Neural cell (in vitro differentiated cells): Measurements from ENCODE around the gene OR6C75. TPM values are rescaled to one million over a fixed set of nuclear protein-coding genes. Genes with fewer than 3 reads are reported as not detected.
"Not testable (repeated sequence)": the region's sequence is repeated elsewhere in the genome, so short reads cannot be mapped to it uniquely, and the experiment has no call there.

Source experiments
- H2AFZ ChIP-seq: fragments of 200-600, 300-800 bp; sonication (generic), shearing (Covaris generic); 2 replicates; pipeline ENCODE4 v1.6.0; 2014; ENCODE audit warnings: low read depth, mild to moderate bottlenecking, antibody characterized with exemption, low read length, moderate library complexity
- H3F3A ChIP-seq: fragments of 200-600 bp; shearing (Covaris generic); 2 replicates; pipeline ENCODE4 v1.6.1; 2016; ENCODE audit warnings: mild to moderate bottlenecking, moderate library complexity, mixed read lengths, antibody characterized with exemption, low read length; ENCODE audit not compliant: insufficient read depth, poor library complexity, severe bottlenecking
- H3K27ac ChIP-seq: fragments of 200-600, 300-800 bp; sonication (generic), shearing (Covaris generic); 2 replicates; pipeline ENCODE4 v1.5.1; 2014; ENCODE audit warnings: mild to moderate bottlenecking, low read length, moderate library complexity
- H3K27me3 ChIP-seq: fragments of 300-800, 200-600 bp; sonication (generic), shearing (Covaris generic); 2 replicates; pipeline ENCODE4 v1.6.0; 2014; ENCODE audit warnings: mild to moderate bottlenecking, low read depth, low read length, moderate library complexity; ENCODE audit not compliant: insufficient read depth
- H3K36me3 ChIP-seq: fragments of 300-800, 200-600 bp; sonication (generic), shearing (Covaris generic); 2 replicates; pipeline ENCODE4 v1.5.1; 2014; ENCODE audit warnings: mild to moderate bottlenecking, antibody characterized with exemption, low read length, moderate library complexity; ENCODE audit not compliant: insufficient read depth
- H3K4me2 ChIP-seq: fragments of 300-800, 200-600 bp; sonication (generic), shearing (Covaris generic); 2 replicates; pipeline ENCODE4 v1.6.0; 2014; ENCODE audit warnings: mild to moderate bottlenecking, low read length
- H3K4me3 ChIP-seq: fragments of 300-800, 200-600 bp; sonication (generic), shearing (Covaris generic); 2 replicates; pipeline ENCODE4 v1.5.1; 2014; ENCODE audit warnings: mild to moderate bottlenecking, low read length, moderate library complexity
- H3K79me2 ChIP-seq: fragments of 200-600 bp; shearing (Covaris generic); replicated peaks from 2 replicates; pipeline ENCODE4 v1.6.0; 2014; ENCODE audit warnings: mild to moderate bottlenecking, low read length, moderate library complexity; ENCODE audit not compliant: insufficient read depth
- H3K9ac ChIP-seq: fragments of 300-800, 200-600 bp; sonication (generic), shearing (Covaris generic); 2 replicates; pipeline ENCODE4 v1.6.1; 2016; ENCODE audit warnings: mild to moderate bottlenecking, low read length, mixed read lengths
- H3K9me2 ChIP-seq: fragments of 200-600 bp; shearing (Covaris generic); 2 replicates; pipeline ENCODE4 v1.6.1; 2016; ENCODE audit warnings: mild to moderate bottlenecking, low read length, mixed read lengths; ENCODE audit not compliant: insufficient read depth
- H3K9me3 ChIP-seq: fragments of 200-600, 300-800 bp; sonication (generic), shearing (Covaris generic); 2 replicates; pipeline ENCODE4 v1.6.1; 2016; ENCODE audit warnings: mild to moderate bottlenecking, mixed run types, low read length, moderate library complexity, mixed read lengths
- H4K20me1 ChIP-seq: fragments of 200-600 bp; shearing (Covaris generic); 2 replicates; pipeline ENCODE4 v1.6.1; 2016; ENCODE audit warnings: mild to moderate bottlenecking, mixed run types; ENCODE audit not compliant: insufficient read depth
- CTCF ChIP-seq: fragments of 450-650 bp; IDR thresholded peaks from 2 replicates; pipeline ENCODE4 v1.5.1; 2014; ENCODE audit warnings: antibody characterized with exemption, mild to moderate bottlenecking, moderate library complexity; ENCODE audit not compliant: poor library complexity, severe bottlenecking
- EP300 ChIP-seq: fragments of 450-650 bp; conservative IDR thresholded peaks from 2 replicates; pipeline ENCODE4 v1.6.1; 2014; ENCODE audit warnings: antibody characterized with exemption, mild to moderate bottlenecking, moderate library complexity; ENCODE audit not compliant: poor library complexity, severe bottlenecking
- EZH2 ChIP-seq: fragments of 200-600, 300-800 bp; shearing (Covaris generic), sonication (generic); IDR thresholded peaks from 2 replicates; pipeline ENCODE4 v1.6.1; 2014; ENCODE audit warnings: antibody characterized with exemption, low read length, borderline replicate concordance, mild to moderate bottlenecking; ENCODE audit not compliant: insufficient read depth, poor library complexity, severe bottlenecking
- MXI1 ChIP-seq: fragments of 450-650 bp; conservative IDR thresholded peaks from 2 replicates; pipeline ENCODE4 v1.6.1; 2014; ENCODE audit warnings: antibody characterized with exemption, mild to moderate bottlenecking; ENCODE audit not compliant: poor library complexity, severe bottlenecking
- POLR2AphosphoS5 ChIP-seq: IDR thresholded peaks from 2 replicates; pipeline ENCODE4 v1.6.1; 2012
- RAD21 ChIP-seq: fragments of 450-650 bp; conservative IDR thresholded peaks from 2 replicates; pipeline ENCODE4 v1.6.1; 2014; ENCODE audit warnings: antibody characterized with exemption, mild to moderate bottlenecking, moderate library complexity
- REST ChIP-seq: IDR thresholded peaks from 2 replicates; pipeline ENCODE4 v1.6.1; 2012; ENCODE audit warnings: borderline replicate concordance
- SMC3 ChIP-seq: fragments of 450-650 bp; conservative IDR thresholded peaks from 2 replicates; pipeline ENCODE4 v1.6.1; 2014; ENCODE audit warnings: antibody characterized with exemption, mild to moderate bottlenecking, moderate library complexity; ENCODE audit not compliant: poor library complexity
- TAF1 ChIP-seq: IDR thresholded peaks from 2 replicates; pipeline ENCODE4 v1.6.1; 2012; ENCODE audit warnings: low read depth
- polyA plus RNA-seq: library from polyadenylated mRNA; depleted of rRNA; stranded (reverse); fragments of >200 nt; gene quantifications from 2 replicates; pipeline ENCODE4 v1.2.3, GENCODE V29; 2014

Gene OR6C75
- polyA plus RNA-seq, 1 donor from 2014 or later = not detected

GRCh38 chr12:55320201-55320600 is 42.6 kb upstream of the OR6C75 start:
- H3K27ac ChIP-seq = no peak overlapping the region
- H3K27me3 ChIP-seq = no peaks in the 10 kb centered on the region
- H4K20me1 ChIP-seq = no peaks in the 10 kb centered on the region
- H3K9me3 ChIP-seq = no peaks in the 10 kb centered on the region
- no peak overlapping the region for H2AFZ ChIP-seq
- H3F3A ChIP-seq = no peaks in the 10 kb centered on the region
- no peaks in the 10 kb centered on the region for H3K36me3 ChIP-seq
- no peak for TF ChIP-seq EZH2
- no peak for TF ChIP-seq EP300
- TF ChIP-seq TAF1 = no peak
- TF ChIP-seq REST = no peak
- TF ChIP-seq MXI1 = no peak
- no peak for TF ChIP-seq RAD21
- no peak for TF ChIP-seq SMC3
- TF ChIP-seq CTCF = no peak
- no peak for TF ChIP-seq POLR2AphosphoS5
- no peaks in the 10 kb centered on the region for H3K9me2 ChIP-seq
- H3K4me2 ChIP-seq = no peak overlapping the region
- H3K4me3 ChIP-seq = no peak overlapping the region
- H3K9ac ChIP-seq = no peak overlapping the region
- H3K79me2 ChIP-seq = no peaks in the 10 kb centered on the region

GRCh38 chr12:55325801-55326200 is 37.0 kb upstream of the OR6C75 start:
- H3K27ac ChIP-seq, H3K9me3 ChIP-seq, H3K9ac ChIP-seq, H3K79me2 ChIP-seq, H2AFZ ChIP-seq, H3K4me3 ChIP-seq, H3K9me2 ChIP-seq, H4K20me1 ChIP-seq, H3K4me2 ChIP-seq, H3K36me3 ChIP-seq, H3K27me3 ChIP-seq, H3F3A ChIP-seq: not testable (repeated sequence)

- Histone ChIP-seq H3K9ac (no peak within 1 kb of the TSS), H3F3A (peaks cover 6% of the 10 kb centered on the region), H3K27ac (peak within 1 kb of the TSS; percentile 49), H3K9me2 (no peaks in the 10 kb centered on the region), H3K27me3 (no peaks in the 10 kb centered on the region), H4K20me1 (no peaks in the 10 kb centered on the region), H3K4me2 (no peak within 1 kb of the TSS), H2AFZ (no peak within 1 kb of the TSS), H3K36me3 (no peaks in the 10 kb centered on the region), H3K79me2 (no peaks in the 10 kb centered on the region), H3K9me3 (no peaks in the 10 kb centered on the region), H3K4me3 (no peak within 1 kb of the TSS)
- no peak for TF ChIP-seq SMC3
- no peak for TF ChIP-seq CTCF
- no peak for TF ChIP-seq RAD21
- no peak for TF ChIP-seq TAF1
- TF ChIP-seq REST = no peak
- no peak for TF ChIP-seq MXI1
- no peak for TF ChIP-seq EZH2
- TF ChIP-seq POLR2AphosphoS5 = no peak
- no peak for TF ChIP-seq EP300
These were observed 32.3 kb upstream of the OR6C75 start, which contains the start of gene OR6C3 for GRCh38 chr12:55330446-55330845. Gene OR6C3 (plus strand): TSS chr12:55330746. CDS start chr12:55331701, 955 bp downstream.
